Uterus (tissue), 2 donors: ENCODE results near the gene GGA2.

Source experiments
- CTCF ChIP-seq, 4 experiments: fragments of 200-600 bp in 2 of 4; fragments of 450-650 bp in 2 of 4; sonication (generic) in 2 of 4; IDR thresholded peaks; one replicate each; pipeline ENCODE4 v1.5.1; 2016 to 2019; ENCODE audit warnings: antibody characterized with exemption in 4 of 4, mild to moderate bottlenecking in 2 of 4, moderate library complexity in 1 of 4
- POLR2A ChIP-seq, 2 donors: fragments of 450-650 bp; IDR thresholded peaks; one replicate each; pipeline ENCODE4 v1.6.1; 2016; ENCODE audit warnings: antibody characterized with exemption in 2 of 2, mild to moderate bottlenecking in 1 of 2, moderate library complexity in 1 of 2

GRCh38 chr16:23436951-23437350 lies 73.3 kb downstream of the GGA2 start:
- no peak for TF ChIP-seq POLR2A (IDR thresholded peaks at IDR 0.05)
- no peak for TF ChIP-seq CTCF (IDR thresholded peaks at IDR 0.05)
